Activated T-cell treated with anti-CD3 and anti-CD28 coated beads for 48 hours (primary cell): ENCODE results near the gene DDX47.
"Not testable (repeated sequence)": the region's sequence is repeated elsewhere in the genome, so short reads cannot be mapped to it uniquely, and the experiment has no call there.

Experiments
- DNase-seq: peaks from one replicate; pipeline ENCODE4 v3.0.0-alpha.2; 2020; ENCODE audit warnings: low read depth

The DDX47 gene

GRCh38 chr12:12796928-12797793 is 16.0 kb upstream of the DDX47 start:
- DNase-seq = no peak

DNA sequence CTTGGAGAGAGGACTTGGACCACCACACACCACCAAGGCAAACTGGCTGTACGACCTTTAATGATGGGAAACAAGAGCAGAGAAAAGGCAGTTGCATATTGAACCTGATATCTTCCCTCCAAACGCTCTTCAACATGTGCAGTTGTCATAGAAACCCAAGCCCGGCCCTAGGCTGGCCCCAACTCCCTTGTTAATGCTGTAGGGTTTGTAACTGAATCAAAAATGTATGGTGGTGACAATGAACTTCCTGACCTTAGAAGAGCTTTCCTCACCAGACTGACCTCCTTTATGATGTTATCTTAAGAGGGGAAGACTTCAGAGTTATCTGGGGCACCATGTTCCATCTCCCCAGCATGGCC is 15.4 kb upstream of the DDX47 start:
- no peak for DNase-seq

DNA sequence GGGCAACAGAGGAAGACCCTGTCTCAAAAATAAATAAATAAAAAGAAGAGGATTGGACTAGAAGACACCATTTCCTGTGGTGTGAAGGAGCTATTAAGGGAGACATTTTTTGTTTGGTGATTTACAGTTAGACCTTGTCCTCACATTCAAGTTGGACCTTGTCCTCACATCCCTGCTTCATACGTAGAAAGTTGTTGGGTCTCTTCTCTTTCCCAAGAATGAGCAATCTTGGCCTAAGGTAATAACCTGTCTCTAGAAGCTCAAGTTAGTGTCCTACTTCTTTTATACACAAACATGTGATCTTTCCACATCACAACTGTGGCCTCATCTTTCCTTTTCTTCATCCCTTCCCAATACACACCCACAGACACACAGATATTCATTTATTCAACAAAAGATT is 14.7 kb upstream of the DDX47 start:
- no peak for DNase-seq

DNA sequence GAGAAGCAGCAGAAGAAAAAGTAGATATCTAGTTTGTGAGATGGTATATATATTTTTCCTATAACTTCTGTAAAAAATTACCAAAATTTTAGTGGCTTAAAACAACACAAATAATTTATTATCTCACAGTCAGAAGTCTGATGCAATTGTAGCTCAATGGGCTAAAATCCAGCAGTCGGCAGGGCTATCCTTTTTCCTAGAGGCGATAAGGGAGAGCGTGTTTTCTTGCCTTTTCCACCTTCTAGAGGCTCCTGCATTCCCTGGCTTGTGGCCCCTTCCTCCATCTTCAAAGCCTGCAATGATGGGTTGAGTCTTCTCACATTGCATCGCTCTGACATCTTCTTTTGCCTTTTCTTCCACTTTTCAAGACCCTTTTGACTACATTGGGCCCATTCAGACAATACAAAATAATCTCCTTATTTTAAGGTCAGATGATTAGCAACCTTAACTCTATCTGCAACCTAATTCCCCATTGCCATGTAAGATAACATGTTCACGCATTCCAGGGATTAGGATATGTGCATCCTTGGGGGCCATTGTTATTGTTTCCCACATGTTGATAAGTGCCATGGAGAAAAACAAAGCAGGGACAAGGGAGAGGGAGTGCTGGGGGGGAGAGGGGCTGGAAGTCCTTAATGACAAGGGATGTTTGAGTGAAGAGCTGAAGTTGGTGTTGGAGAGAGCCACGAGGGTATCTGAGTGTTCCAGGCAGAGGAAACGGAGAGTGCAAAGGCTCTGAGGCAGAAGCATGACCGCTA is 13.8 kb upstream of the DDX47 start:
- no peak for DNase-seq

DNA sequence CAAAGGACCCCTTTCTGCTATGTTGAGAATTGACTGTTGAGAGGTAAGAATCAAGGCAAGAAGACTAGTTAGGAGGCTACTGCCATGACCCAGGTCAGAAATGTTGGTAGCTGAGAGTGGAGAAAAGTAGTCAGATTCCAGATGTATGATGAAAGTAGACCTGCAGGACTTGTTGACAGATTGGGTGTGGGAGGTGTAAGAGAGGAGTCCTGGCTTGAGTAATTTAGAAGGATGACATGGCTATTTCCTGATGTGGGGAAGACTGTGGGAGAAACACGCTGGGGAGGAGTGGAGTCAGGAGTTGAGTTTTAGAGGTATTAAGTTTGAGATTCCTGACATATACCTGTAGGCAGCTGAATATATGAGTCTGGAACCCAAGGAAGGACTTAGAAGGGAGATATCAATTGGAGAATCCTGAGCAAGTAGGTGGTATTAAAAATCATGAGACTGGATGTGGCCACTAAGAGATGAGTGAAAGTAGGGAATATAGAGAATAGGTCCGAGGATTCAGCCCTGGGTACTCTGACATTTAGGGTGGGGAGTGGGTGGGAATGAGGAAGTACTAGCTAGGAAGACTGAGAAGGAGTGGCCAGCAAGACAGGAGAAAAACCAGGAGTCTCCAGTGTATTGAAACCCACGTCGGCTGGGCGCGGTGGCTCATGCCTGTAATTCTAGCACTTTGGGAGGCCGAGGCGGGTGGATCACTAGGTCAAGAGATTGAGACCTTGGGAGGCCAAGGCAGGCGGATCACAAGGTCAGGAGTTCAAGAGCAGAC is 12.6 kb upstream of the DDX47 start:
- no peak for DNase-seq

GRCh38 chr12:12801656-12802055 is 11.5 kb upstream of the DDX47 start:
- not testable (repeated sequence) for DNase-seq

- DNase-seq = no peak
Measured at GRCh38 chr12:12803186-12803585, 10.0 kb upstream of the DDX47 start.

GRCh38 chr12:12804011-12804410 is 9.1 kb upstream of the DDX47 start:
- no peak for DNase-seq

GRCh38 chr12:12804432-12804886 is 8.7 kb upstream of the DDX47 start:
- DNase-seq = no peak

DNA sequence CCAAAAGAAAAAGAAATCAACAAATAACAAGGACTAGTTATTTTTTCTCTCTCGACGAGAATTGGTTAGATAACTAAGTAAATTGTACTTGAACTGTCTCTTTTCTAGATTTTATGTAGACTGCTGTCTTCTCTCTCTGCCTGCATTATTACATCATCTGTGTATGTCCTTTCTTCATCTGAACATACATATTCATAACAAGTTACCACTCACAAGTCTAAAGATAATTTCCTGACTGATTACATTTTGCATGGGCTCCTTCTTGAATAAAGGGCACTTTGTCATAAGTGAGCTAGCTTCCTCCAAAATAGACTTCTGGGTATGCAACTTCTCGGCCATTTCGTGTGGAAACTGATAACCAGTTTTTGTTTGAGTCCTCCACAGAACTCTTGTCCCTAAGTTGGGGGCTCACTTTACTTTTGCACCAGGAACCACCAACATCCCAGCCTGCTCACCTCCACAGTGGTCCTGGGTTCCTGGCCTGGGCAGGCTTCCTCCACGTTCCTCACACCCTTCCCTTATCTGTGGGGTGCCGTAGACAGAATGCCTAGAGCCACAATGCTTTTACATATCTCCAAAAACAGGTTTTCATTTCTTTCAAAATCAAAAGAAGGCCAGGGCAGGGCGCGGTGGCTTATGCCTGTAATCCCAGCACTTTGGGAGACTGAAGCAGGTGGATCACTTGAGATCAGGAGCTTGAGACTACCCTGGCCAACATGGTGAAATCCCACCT is 6.2 kb upstream of the DDX47 start:
- DNase-seq = no peak

DNA sequence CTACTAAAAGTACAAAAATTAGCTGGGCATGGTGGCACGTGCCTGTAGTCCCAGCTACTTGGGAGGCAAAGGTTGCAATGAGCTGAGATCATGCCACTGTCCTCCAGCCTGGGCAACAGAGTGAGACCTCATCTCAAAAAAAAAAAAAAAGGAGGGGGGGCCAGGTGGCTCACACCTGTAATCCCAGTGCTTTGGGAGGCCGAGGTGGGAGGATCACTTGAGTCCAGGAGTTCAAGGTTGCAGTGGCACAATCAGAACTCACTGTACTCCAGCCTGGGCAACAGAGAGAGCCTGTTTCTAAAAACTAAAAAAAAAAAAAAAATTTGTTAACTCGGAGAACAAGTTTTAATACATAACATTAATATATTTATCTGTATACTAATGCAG is 5.6 kb upstream of the DDX47 start:
- DNase-seq = not testable (repeated sequence)

- DNase-seq = no peak
Measured at GRCh38 chr12:12807970-12808702, 5.0 kb upstream of the DDX47 start.

DNA sequence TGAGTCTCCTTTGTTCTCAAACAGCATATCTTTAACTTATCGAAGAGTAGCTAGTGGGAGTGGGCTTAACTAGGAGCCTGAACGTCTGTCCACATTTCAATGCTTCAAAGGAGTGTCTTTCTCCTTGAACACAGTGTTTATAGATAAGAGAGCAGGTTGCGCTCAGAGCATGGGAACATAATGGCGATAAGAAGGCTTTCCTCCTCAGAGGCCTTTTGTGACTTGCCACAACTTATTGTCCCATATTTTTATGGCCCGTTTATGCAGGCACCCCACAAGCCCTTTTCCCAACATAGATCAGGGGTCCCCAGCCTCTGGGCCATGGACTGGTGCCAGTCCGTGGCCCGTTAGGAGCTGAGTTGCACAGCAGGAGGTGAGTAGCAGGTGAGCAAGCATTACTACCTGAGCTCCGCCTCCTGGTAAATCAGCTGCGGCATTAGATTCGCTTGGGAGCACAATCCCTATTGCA is 2.6 kb upstream of the DDX47 start:
- DNase-seq = no peak

GRCh38 chr12:12811343-12811742 is 1.8 kb upstream of the DDX47 start:
- no peak for DNase-seq

GRCh38 chr12:12812174-12812573 is 972 bp upstream of the DDX47 start:
- DNase-seq = no peak

DNA sequence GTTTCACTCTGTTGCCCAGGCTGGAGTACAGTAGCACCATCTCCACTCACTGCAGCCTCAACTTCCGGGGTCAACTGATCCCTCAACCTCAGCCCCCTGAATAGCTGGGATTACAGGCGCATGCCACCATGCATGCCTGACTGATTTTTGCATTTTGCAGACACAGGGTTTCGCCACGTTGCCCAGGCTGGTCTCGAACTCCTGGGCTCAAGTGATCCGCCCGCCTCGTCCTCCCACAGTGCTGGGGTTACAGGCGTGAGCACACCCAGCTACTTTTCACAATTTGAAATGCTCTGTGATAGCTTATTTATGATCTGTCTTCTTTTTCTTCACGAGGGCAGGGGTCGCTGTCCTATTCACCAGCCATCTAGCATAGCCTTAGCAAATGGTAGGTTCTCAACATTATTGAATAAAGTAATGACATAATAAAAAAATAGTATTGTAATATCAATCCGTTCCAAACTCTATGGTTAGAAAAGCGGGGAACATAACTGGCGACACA is 477 bp upstream of the DDX47 start:
- DNase-seq = no peak

DNA sequence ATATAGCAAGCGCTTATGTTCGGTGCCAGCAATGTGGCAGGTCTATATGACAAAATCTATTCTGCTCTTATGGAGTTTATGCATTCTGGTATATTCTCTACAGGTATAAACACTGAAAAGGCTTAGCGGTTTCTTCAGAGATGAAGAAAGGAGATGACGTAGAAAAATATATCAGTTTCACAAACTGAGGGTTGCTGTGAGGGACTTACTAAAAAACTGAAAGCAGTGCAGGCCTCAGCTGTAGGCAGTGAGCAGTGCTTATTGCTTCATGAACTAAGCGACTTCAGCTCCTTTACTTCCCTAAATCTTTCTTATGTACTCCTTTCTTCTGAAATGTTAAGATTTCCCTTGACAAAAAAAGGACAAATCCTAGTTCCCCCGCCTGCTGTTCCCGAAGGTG is 4.5 kb downstream of the DDX47 start:
- no peak for DNase-seq

DNA sequence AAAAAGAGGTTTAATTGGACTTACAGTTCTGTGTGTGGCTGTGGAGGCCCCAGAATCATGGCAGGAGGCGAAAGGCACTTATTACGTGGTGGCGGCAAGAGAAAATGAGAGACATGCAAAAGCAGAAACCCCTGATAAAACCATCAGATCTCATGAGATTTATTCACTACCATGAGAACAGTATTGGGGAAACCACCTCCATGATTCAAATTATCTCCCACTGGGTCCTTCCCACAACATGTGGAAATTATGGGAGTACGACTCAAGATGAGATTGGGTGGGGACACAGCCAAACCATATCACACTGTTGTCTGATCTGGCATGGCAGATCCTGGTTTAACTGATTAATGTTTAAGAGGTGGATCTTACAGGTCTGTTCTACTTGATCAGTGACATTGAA is 5.6 kb downstream of the DDX47 start:
- no peak for DNase-seq

GRCh38 chr12:12819221-12819620 is 6.1 kb downstream of the DDX47 start:
- no peak for DNase-seq

DNA sequence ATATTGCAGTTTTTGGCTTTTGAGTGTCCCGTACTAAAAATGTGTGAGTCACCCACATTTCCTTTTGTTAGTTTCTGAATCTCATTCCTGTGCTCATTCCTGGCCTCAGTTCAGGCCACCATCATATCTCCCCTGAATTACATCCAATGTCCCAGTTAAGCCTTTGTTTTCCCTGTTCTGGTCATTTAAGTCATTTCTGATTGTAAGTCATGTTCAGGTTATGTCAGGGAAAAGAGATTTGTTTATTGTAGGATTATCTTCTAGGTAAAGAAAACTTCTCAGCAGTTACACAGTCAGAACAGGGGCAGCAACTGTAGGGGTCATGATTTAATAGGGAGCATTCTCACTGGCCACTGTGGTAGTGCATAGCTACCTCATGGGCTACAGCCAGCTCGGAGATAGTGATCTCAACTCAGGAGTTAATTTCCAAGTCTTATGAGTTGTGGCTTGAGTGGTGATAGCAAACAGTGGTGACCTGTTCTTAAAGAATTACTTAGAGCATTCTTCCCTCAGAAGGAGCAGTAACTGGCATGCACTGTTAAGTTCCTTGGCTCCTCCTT is 6.7 kb downstream of the DDX47 start:
- no peak for DNase-seq

GRCh38 chr12:12820376-12820775 is 7.2 kb downstream of the DDX47 start:
- DNase-seq = not testable (repeated sequence)
